Measurements from ENCODE around the gene EDARADD. TPM values are rescaled to one million over a fixed set of nuclear protein-coding genes. Genes with fewer than 3 reads are reported as not detected.
"Not testable (repeated sequence)": the region's sequence is repeated elsewhere in the genome, so short reads cannot be mapped to it uniquely, and the experiment has no call there.

EDARADD gene
- total RNA-seq, 4 donors from 2014 or later, result 4.6 to 9.6 (median 5.5) TPM

GRCh38 chr1:236486356-236487002 is 92.4 kb downstream of the EDARADD start:
- WGBS, 2 donors, result 58 to 61% methylated on average over 4 of the region's 4 CpGs
- peaks cover 0 to 9% (median 0%) of the 10 kb centered on the region in 3 donors for H3K4me1 ChIP-seq
- H3K4me3 ChIP-seq, result no peak overlapping the region
- no peak overlapping the region for H3K27ac ChIP-seq
- H3K9me3 ChIP-seq, result no peaks in the 10 kb centered on the region
- TF ChIP-seq POLR2A (IDR thresholded peaks at IDR 0.05) (no peak), CTCF (IDR thresholded peaks at IDR 0.05) (no peak)
- H3K27me3 ChIP-seq, result no peaks in the 10 kb centered on the region
- peaks cover 0 to 23% (median 0%) of the 10 kb centered on the region in 3 donors for H3K36me3 ChIP-seq
- intact Hi-C loops (cut with DNase I), result loop anchor here (5.0 kb wide), 1 partner anchor 379 kb away; no protein-coding TSS in a partner anchor
- no peak for DNase-seq

GRCh38 chr1:236489161-236489560 is 95.1 kb downstream of the EDARADD start:
- not testable (repeated sequence) for H3K27me3 ChIP-seq, H3K27ac ChIP-seq, H3K36me3 ChIP-seq, H3K4me1 ChIP-seq, H3K9me3 ChIP-seq, DNase-seq, H3K4me3 ChIP-seq
- 88% methylated on average over 3 of the region's 3 CpGs for WGBS, 2 donors
- intact Hi-C loops (cut with DNase I), result loop anchor here (5.0 kb wide), 1 partner anchor 382 kb away; no protein-coding TSS in a partner anchor

DNA sequence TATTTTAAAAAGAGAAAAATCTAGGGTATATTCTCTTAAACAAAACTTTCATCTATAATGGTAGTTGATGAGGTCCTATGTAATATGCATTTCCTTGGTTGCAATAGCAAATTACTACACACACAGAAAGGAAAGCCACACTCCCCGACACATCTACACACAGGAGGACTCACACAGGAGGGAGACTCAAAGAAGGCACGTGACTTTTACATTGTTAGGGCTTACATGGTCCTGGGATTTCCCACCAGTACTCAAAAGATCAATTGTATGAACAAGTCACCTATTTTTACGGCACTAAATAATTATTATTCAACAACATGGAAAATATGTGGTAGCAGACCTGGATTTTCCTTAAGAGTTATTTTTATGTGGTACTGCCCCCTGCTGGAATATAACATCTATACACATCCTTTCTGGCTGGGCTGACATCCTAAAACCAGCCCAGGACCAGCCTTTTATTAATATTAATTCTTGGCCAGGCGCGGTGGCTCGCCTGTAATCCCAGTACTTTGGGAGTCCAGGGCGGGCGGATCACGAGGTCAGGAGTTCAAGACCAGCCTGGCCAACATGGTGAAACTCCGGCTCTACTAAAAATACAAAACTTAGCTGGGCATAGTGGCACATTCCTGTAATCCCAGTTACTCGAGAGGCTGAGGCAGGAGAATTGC is 95.8 kb downstream of the EDARADD start:
- Histone ChIP-seq H3K4me1 (peaks cover 0 to 9% (median 0%) of the 10 kb centered on the region in 3 donors), H3K4me3 (no peak overlapping the region), H3K9me3 (no peaks in the 10 kb centered on the region), H3K27me3 (peaks cover 0 to 8% (median 0%) of the 10 kb centered on the region in 4 donors), H3K27ac (no peak overlapping the region), H3K36me3 (peaks cover 0 to 2% (median 0%) of the 10 kb centered on the region in 3 donors)
- intact Hi-C loops (cut with DNase I), result loop anchor here (5.0 kb wide), 1 partner anchor 383 kb away; no protein-coding TSS in a partner anchor
- no peak for DNase-seq
- WGBS, 2 donors, result 22 to 23% methylated on average over 11 of the region's 11 CpGs
- TF ChIP-seq CTCF (IDR thresholded peaks at IDR 0.05), result peak; percentile 44 to 79 (median 66)
- no peak for TF ChIP-seq POLR2A (IDR thresholded peaks at IDR 0.05)

- TF ChIP-seq CTCF (IDR thresholded peaks at IDR 0.05) (no peak), POLR2A (IDR thresholded peaks at IDR 0.05) (no peak)
- WGBS, 2 donors, result 78 to 79% methylated on average over 6 to 7 of the region's 10 CpGs
- Histone ChIP-seq H3K9me3 (no peaks in the 10 kb centered on the region), H3K4me3 (no peak overlapping the region), H3K4me1 (peaks cover 0 to 9% (median 0%) of the 10 kb centered on the region in 3 donors), H3K36me3 (no peaks in the 10 kb centered on the region), H3K27ac (no peak overlapping the region), H3K27me3 (peaks cover 0 to 12% (median 0%) of the 10 kb centered on the region in 4 donors)
- no peak for DNase-seq
- intact Hi-C loops (cut with DNase I), result no loop called here
These were observed 97.5 kb downstream of the EDARADD start for GRCh38 chr1:236491469-236492136.

- no peak for DNase-seq
- TF ChIP-seq POLR2A (IDR thresholded peaks at IDR 0.05) (no peak), CTCF (IDR thresholded peaks at IDR 0.05) (no peak)
- H3K9me3 ChIP-seq, result no peaks in the 10 kb centered on the region
- no peak overlapping the region for H3K27ac ChIP-seq
- peaks cover 0 to 12% (median 0%) of the 10 kb centered on the region in 4 donors for H3K27me3 ChIP-seq
- no peaks in the 10 kb centered on the region for H3K36me3 ChIP-seq
- peaks cover 0 to 9% (median 0%) of the 10 kb centered on the region in 3 donors for H3K4me1 ChIP-seq
- no peak overlapping the region for H3K4me3 ChIP-seq
- intact Hi-C loops (cut with DNase I), result no loop called here
- WGBS, 2 donors, result 90 to 100% methylated on average over 2 of the region's 2 CpGs
These were observed 98.3 kb downstream of the EDARADD start for GRCh38 chr1:236492378-236492777.
